Type B pancreatic cell (in vitro differentiated cells): ENCODE measurements around the gene NPEPL1. TPM values are rescaled to one million over a fixed set of nuclear protein-coding genes. Genes with fewer than 3 reads are reported as not detected.
A peak's percentile ranks its signal among the peaks of the same experiment; 100 is the strongest.

Source experiments
- DNase-seq: peaks from one replicate; pipeline ENCODE4 v3.0.0; 2021; ENCODE audit warnings: mixed read lengths; ENCODE audit not compliant: unreplicated experiment; ENCODE audit errors: extremely low spot score
- H3K27ac Mint-ChIP-seq: 2 replicates; pipeline ENCODE4 v1.8.0; 2021; ENCODE audit warnings: mild to moderate bottlenecking, mixed read lengths
- H3K27me3 Mint-ChIP-seq: 2 replicates; pipeline ENCODE4 v1.8.0; 2021; ENCODE audit warnings: mixed read lengths
- H3K36me3 Mint-ChIP-seq: 2 replicates; pipeline ENCODE4 v1.8.0; 2021; ENCODE audit warnings: mixed read lengths
- H3K4me1 Mint-ChIP-seq: one replicate; pipeline ENCODE4 v1.8.0; 2021; ENCODE audit warnings: mixed read lengths; ENCODE audit not compliant: unreplicated experiment
- H3K4me3 Mint-ChIP-seq: 2 replicates; pipeline ENCODE4 v1.8.0; 2021; ENCODE audit warnings: mild to moderate bottlenecking, mixed read lengths
- H3K9me3 Mint-ChIP-seq: 2 replicates; pipeline ENCODE4 v1.8.0; 2021; ENCODE audit warnings: mixed read lengths
- CTCF ChIP-seq: fragments of 200-600 bp; sonication (generic); conservative IDR thresholded peaks from 2 replicates; pipeline ENCODE4 v1.5.0; 2021; ENCODE audit warnings: antibody characterized with exemption, mild to moderate bottlenecking
- total RNA-seq: library from RNA; stranded (reverse); gene quantifications from 2 replicates; pipeline ENCODE4 v1.2.1, GENCODE V29; 2021; ENCODE audit warnings: low replicate concordance

Gene NPEPL1
- total RNA-seq, 1 donor from 2014 or later = 25.0 TPM

GRCh38 chr20:58694241-58695083 is 1.9 kb downstream of the NPEPL1 start:
- Mint-ChIP-seq H3K27me3 (no peaks in the 10 kb centered on the region), H3K27ac (no peak overlapping the region), H3K4me3 (peak overlapping the region; percentile 58), H3K4me1 (peaks cover 11% of the 10 kb centered on the region), H3K9me3 (no peaks in the 10 kb centered on the region), H3K36me3 (peaks cover 9% of the 10 kb centered on the region)
- DNase-seq = no peak
- no peak for TF ChIP-seq CTCF

- Mint-ChIP-seq H3K27ac (no peak overlapping the region), H3K4me1 (peaks cover 8% of the 10 kb centered on the region), H3K36me3 (peaks cover 6% of the 10 kb centered on the region), H3K9me3 (no peaks in the 10 kb centered on the region), H3K4me3 (no peak overlapping the region), H3K27me3 (no peaks in the 10 kb centered on the region)
- DNase-seq = no peak
- no peak for TF ChIP-seq CTCF
Observed at GRCh38 chr20:58695084-58695722, 2.6 kb downstream of the NPEPL1 start.

GRCh38 chr20:58695895-58696375 is 3.3 kb downstream of the NPEPL1 start:
- Mint-ChIP-seq H3K4me3 (no peak overlapping the region), H3K9me3 (no peaks in the 10 kb centered on the region), H3K36me3 (peaks cover 10% of the 10 kb centered on the region), H3K4me1 (peaks cover 2% of the 10 kb centered on the region), H3K27me3 (no peaks in the 10 kb centered on the region), H3K27ac (no peak overlapping the region)
- no peak for DNase-seq
- TF ChIP-seq CTCF = no peak

GRCh38 chr20:58696411-58696961 is 3.9 kb downstream of the NPEPL1 start:
- Mint-ChIP-seq H3K36me3 (peaks cover 10% of the 10 kb centered on the region), H3K4me3 (no peak overlapping the region), H3K9me3 (no peaks in the 10 kb centered on the region), H3K4me1 (no peaks in the 10 kb centered on the region), H3K27ac (no peak overlapping the region), H3K27me3 (no peaks in the 10 kb centered on the region)
- no peak for TF ChIP-seq CTCF
- no peak for DNase-seq

- H3K9me3 Mint-ChIP-seq = no peaks in the 10 kb centered on the region
- no peak overlapping the region for H3K4me3 Mint-ChIP-seq
- no peaks in the 10 kb centered on the region for H3K4me1 Mint-ChIP-seq
- no peak for TF ChIP-seq CTCF
- H3K27me3 Mint-ChIP-seq = no peaks in the 10 kb centered on the region
- H3K36me3 Mint-ChIP-seq = peaks cover 11% of the 10 kb centered on the region
- DNase-seq = no peak
- peak overlapping the region; percentile 31 for H3K27ac Mint-ChIP-seq
Observed at GRCh38 chr20:58697201-58697866, 4.7 kb downstream of the NPEPL1 start.
